GM12878 (cell line): ENCODE results near the gene PCSK6. TPM values are rescaled to one million over a fixed set of nuclear protein-coding genes. Genes with fewer than 3 reads are reported as not detected.

ENCODE experiments used
- ATAC-seq: fragments of 200-7000 bp; cut with Tn5 transposase; 3 replicates; pipeline ENCODE4 v1.9.1; 2020; ENCODE audit warnings: mild to moderate bottlenecking, moderate library complexity
- BruUV-seq: library from RNA; stranded (reverse); fragments of 400-500 nt; replicated peaks from 2 replicates; lab custom pipeline; 2021; lab: Mats Ljungman, UMichigan
- CTCF ChIA-PET: fragments of 300-600 bp; sonication (Branson Sonifier 250); formaldehyde crosslinking; extraction: SDS; loops from one replicate; lab custom pipeline; 2021; ENCODE audit warnings: inconsistent platforms; lab: Yijun Ruan, JAX
- POLR2A ChIA-PET: fragments of 350-600 bp; formaldehyde crosslinking; extraction: SDS; loops from one replicate; lab custom pipeline; 2021; ENCODE audit warnings: inconsistent platforms; lab: Charles Lee
- RAD21 ChIA-PET: fragments of 300-600 bp; sonication (Branson Sonifier 250); formaldehyde crosslinking; loops from one replicate; lab custom pipeline; 2023; ENCODE audit warnings: antibody characterized with exemption; ENCODE audit not compliant: unreplicated experiment; lab: Charles Lee
- SMC1A ChIA-PET: fragments of 300-600 bp; sonication (Branson Sonifier 250); formaldehyde crosslinking; loops from one replicate; lab custom pipeline; 2023; ENCODE audit not compliant: unreplicated experiment, uncharacterized antibody; lab: Charles Lee
- DNase-seq: peaks from one replicate; pipeline ENCODE4 v3.0.0-alpha.2; 2011; ENCODE audit warnings: low read depth, low spot score
- FAIRE-seq: peaks from 3 replicates; lab custom pipeline; 2011; peaks lifted over from hg19 to GRCh38; lab: Jason Lieb, UNC
- H2AFZ ChIP-seq: 2 replicates; pipeline ENCODE4 v1.6.0; 2011; ENCODE audit warnings: low read depth, low read length, control low read depth; ENCODE audit not compliant: control insufficient read depth
- H3K27ac ChIP-seq: 2 replicates; pipeline ENCODE4 v1.5.1; 2011; ENCODE audit warnings: control low read depth; ENCODE audit not compliant: control insufficient read depth, insufficient read depth
- H3K27me3 ChIP-seq, 2 experiments: replicated peaks in 1 of 2; 2 replicates each; pipeline versions ENCODE4 v1.6.0 to v1.6.1; 2011; ENCODE audit warnings: low read length in 1 of 2; ENCODE audit not compliant: control insufficient read depth in 2 of 2, insufficient read depth in 2 of 2
- H3K36me3 ChIP-seq, 2 experiments: 2 replicates each; pipeline ENCODE4 v1.5.1; 2011; ENCODE audit warnings: low read length in 1 of 2; ENCODE audit not compliant: control insufficient read depth in 2 of 2, insufficient read depth in 2 of 2
- H3K4me1 ChIP-seq: 2 replicates; pipeline ENCODE4 v1.6.1; 2011; ENCODE audit warnings: mild to moderate bottlenecking, low read length, moderate library complexity, mixed read lengths; ENCODE audit not compliant: control insufficient read depth, insufficient read depth
- H3K4me2 ChIP-seq: 2 replicates; pipeline ENCODE4 v1.6.0; 2011; ENCODE audit warnings: control low read depth; ENCODE audit not compliant: control insufficient read depth, insufficient read depth
- H3K4me3 ChIP-seq: fragments of 200-600 bp; sonication (generic); 2 replicates; pipeline ENCODE4 v1.5.1; 2016
- H3K79me2 ChIP-seq: 2 replicates; pipeline ENCODE4 v1.6.0; 2011; ENCODE audit warnings: low read length; ENCODE audit not compliant: control insufficient read depth, insufficient read depth
- H3K9ac ChIP-seq: 2 replicates; pipeline ENCODE4 v1.8.0; 2011; ENCODE audit warnings: low read length, control low read depth, mixed read lengths; ENCODE audit not compliant: control insufficient read depth, insufficient read depth
- H3K9me3 ChIP-seq: replicated peaks from 3 replicates; pipeline ENCODE4 v1.5.1; 2011; ENCODE audit warnings: mild to moderate bottlenecking, low read length; ENCODE audit not compliant: control insufficient read depth, insufficient read depth
- H4K20me1 ChIP-seq: 2 replicates; pipeline ENCODE4 v1.6.0; 2011; ENCODE audit not compliant: control insufficient read depth, insufficient read depth
- BCL11A ChIP-seq: IDR thresholded peaks from 2 replicates; pipeline ENCODE4 v1.6.1; 2011; ENCODE audit warnings: low read depth, low read length
- CBFB ChIP-seq: IDR thresholded peaks from 2 replicates; pipeline ENCODE4 v1.6.1; 2016; ENCODE audit warnings: antibody characterized with exemption, low read depth
- CHD1 ChIP-seq: IDR thresholded peaks from 2 replicates; pipeline ENCODE4 v1.6.1; 2012; ENCODE audit warnings: low read depth, low read length, improper control_type of control experiment
- EGR1 ChIP-seq, 2 experiments: IDR thresholded peaks; 1 replicate in 1 of 2; 2 replicates in 1 of 2; pipeline ENCODE4 v1.6.1; 2011 to 2012; ENCODE audit warnings: low read depth in 2 of 2, low read length in 2 of 2, borderline replicate concordance in 1 of 2, mild to moderate bottlenecking in 1 of 2, moderate library complexity in 1 of 2
- ETV6 ChIP-seq, 2 experiments: fragments of 450-650 bp in 1 of 2; IDR thresholded peaks in 1 of 2; conservative IDR thresholded peaks in 1 of 2; 2 replicates each; pipeline ENCODE4 v1.6.1; 2014; ENCODE audit warnings: antibody characterized with exemption in 1 of 2, borderline replicate concordance in 1 of 2, low read depth in 1 of 2, mild to moderate bottlenecking in 1 of 2, moderate library complexity in 1 of 2
- HDAC2 ChIP-seq: fragments of 200-600 bp; sonication (generic); IDR thresholded peaks from 2 replicates; pipeline ENCODE4 v1.6.1; 2017
- IRF4 ChIP-seq: IDR thresholded peaks from 2 replicates; pipeline ENCODE4 v1.6.1; 2011; ENCODE audit warnings: low read depth, low read length
- JUNB ChIP-seq: IDR thresholded peaks from 2 replicates; pipeline ENCODE4 v1.6.1; 2016; ENCODE audit warnings: antibody characterized with exemption, mild to moderate bottlenecking
- NBN ChIP-seq: fragments of 450-650 bp; IDR thresholded peaks from 2 replicates; pipeline ENCODE4 v1.6.1; 2016
- NFYA ChIP-seq: IDR thresholded peaks from 2 replicates; pipeline ENCODE4 v1.6.1; 2011; ENCODE audit warnings: low read depth, mild to moderate bottlenecking, low read length, improper control_type of control experiment, borderline replicate concordance
- POLR2A ChIP-seq: IDR thresholded peaks from 2 replicates; pipeline ENCODE4 v1.6.1; 2011; ENCODE audit warnings: low read depth, mild to moderate bottlenecking, low read length
- POLR2AphosphoS5 ChIP-seq: IDR thresholded peaks from 2 replicates; pipeline ENCODE4 v1.6.1; 2011; ENCODE audit warnings: mild to moderate bottlenecking, low read length, inconsistent platforms
- RB1 ChIP-seq: fragments of 450-650 bp; formaldehyde crosslinking; IDR thresholded peaks from 2 replicates; pipeline ENCODE4 v1.6.1; 2017; ENCODE audit warnings: mild to moderate bottlenecking, borderline replicate concordance
- RBBP5 ChIP-seq: fragments of 200-600 bp; sonication (generic); conservative IDR thresholded peaks from 2 replicates; pipeline ENCODE4 v1.6.1; 2016
- RUNX3 ChIP-seq: IDR thresholded peaks from 2 replicates; pipeline ENCODE4 v1.6.1; 2012; ENCODE audit warnings: low read length, inconsistent platforms
- SIN3A ChIP-seq: IDR thresholded peaks from 2 replicates; pipeline ENCODE4 v1.6.1; 2012; ENCODE audit warnings: low read depth, low read length, improper control_type of control experiment
- SRF ChIP-seq, 2 experiments: IDR thresholded peaks; 2 replicates each; pipeline ENCODE4 v1.6.1; 2011; ENCODE audit warnings: low read depth in 2 of 2, low read length in 2 of 2, mild to moderate bottlenecking in 1 of 2, moderate library complexity in 1 of 2
- TARDBP ChIP-seq: IDR thresholded peaks from 2 replicates; pipeline ENCODE4 v1.6.1; 2016; ENCODE audit warnings: borderline replicate concordance
- TCF7 ChIP-seq: IDR thresholded peaks from 2 replicates; pipeline ENCODE4 v1.6.1; 2014; ENCODE audit warnings: antibody characterized with exemption, borderline replicate concordance
- YY1 ChIP-seq: IDR thresholded peaks from 2 replicates; pipeline ENCODE4 v1.6.1; 2011; ENCODE audit warnings: low read depth, mild to moderate bottlenecking, low read length
- ZZZ3 ChIP-seq: IDR thresholded peaks from 2 replicates; pipeline ENCODE4 v1.6.1; 2011; ENCODE audit warnings: low read depth; ENCODE audit not compliant: control insufficient read depth, insufficient read length
- WGBS: methylation state at CpG from one replicate; pipeline ENCODE4 v1.1.6; 2016; ENCODE audit warnings: low lambda C conversion rate; ENCODE audit not compliant: insufficient replicate concordance, insufficient coverage; ENCODE audit errors: missing lambda C conversion rate; 5-methylcytosine and 5-hydroxymethylcytosine counted together
- in situ Hi-C: fragments of 300-500 bp; cut with MboI; formaldehyde crosslinking; loops from 9 replicates; pipeline ENCODE4 v1.14.3; 2018; ENCODE audit warnings: mixed read lengths
- intact Hi-C: fragments of 100-400 bp; cut with micrococcal nuclease; formaldehyde crosslinking; loops from one replicate; pipeline ENCODE4 v1.14.2; 2022; ENCODE audit not compliant: unreplicated experiment
- polyA plus RNA-seq, 11 experiments: library from polyadenylated mRNA; depleted of rRNA in 4 of 11; unstranded in 6 of 11; stranded (reverse) in 5 of 11; fragments of >200 nt; fragmentation: Nextera tagmentation in 4 of 11; fragmentation: Illumina TruSeq in 1 of 11; extraction: Ambion mirVana in 4 of 11; extraction: Trizol in 1 of 11; gene quantifications; 1 replicate in 1 of 11; 2 replicates in 10 of 11; pipeline versions ENCODE4 v1.2.1 to v1.2.3, GENCODE V29; 2011 to 2016; ENCODE audit warnings: inconsistent platforms in 2 of 11, missing spikeins in 2 of 11, low read depth in 1 of 11
- total RNA-seq, 4 experiments: library from RNA; depleted of rRNA in 3 of 4; stranded (reverse); fragments of >200 nt in 3 of 4; fragmentation: Illumina TruSeq in 1 of 4; extraction: Trizol in 1 of 4; gene quantifications; 2 replicates each; pipeline versions ENCODE4 v1.2.1 to v1.2.3, GENCODE V29; 2013 to 2021
- TF ChIP-seq, protein P1 (sequence below): fragments of 450-650 bp; IDR thresholded peaks from 2 replicates; pipeline ENCODE4 v1.6.1; 2017; ENCODE audit warnings: borderline replicate concordance

PCSK6 gene
- total and polyA plus RNA-seq, 10 of the 15 experiments (the other 5 are each of a cell fraction or from before 2014, with no cell fraction given): 0.19 to 0.67 (median 0.25) TPM; not detected in 4

GRCh38 chr15:101346928-101347327 is 142.6 kb downstream of the PCSK6 start:
- SMC1A ChIA-PET: interaction anchor here (0.6 kb wide), 1 partner anchor 210 kb away, joined by 3 read pairs; no protein-coding TSS in a partner anchor
- Histone ChIP-seq H3K4me2 (no peak overlapping the region), H3K27ac (no peak overlapping the region)
- WGBS: 37% methylated on average over 5 of the region's 5 CpGs
- TF ChIP-seq NBN: no peak
- TF ChIP-seq JUNB: no peak
- no peak for TF ChIP-seq POLR2AphosphoS5
- no peak for TF ChIP-seq BCL11A
- TF ChIP-seq NFYA: no peak
- no peak for TF ChIP-seq RUNX3
- no peak for TF ChIP-seq EGR1 (IDR thresholded peaks at IDR 0.05; ENCODE audit: borderline replicate concordance in 1 of 2, low read depth in 2 of 2, low read length in 2 of 2)
- TF ChIP-seq ZZZ3: no peak
- TF ChIP-seq, all 136 proteins: peak for 0
- ChIA-PET RAD21 (no interaction called here), POLR2A (interaction anchor here (0.6 kb wide), 1 partner anchor 479 kb away, joined by 7 read pairs; no protein-coding TSS in a partner anchor), CTCF (no interaction called here)
- DNase-seq (no peak), ATAC-seq (no peak), FAIRE-seq (no peak)
- in situ Hi-C loops: no loop called here
- Histone ChIP-seq H3K27me3 (no peaks in the 10 kb centered on the region), H3K9ac (no peak overlapping the region), H4K20me1 (no peaks in the 10 kb centered on the region), H3K36me3 (no peaks in the 10 kb centered on the region), H2AFZ (no peak overlapping the region), H3K9me3 (no peaks in the 10 kb centered on the region), H3K4me3 (no peak overlapping the region), H3K4me1 (no peaks in the 10 kb centered on the region), H3K79me2 (no peaks in the 10 kb centered on the region)
- BruUV-seq: no TSS peak
- intact Hi-C loops: no loop called here

DNA sequence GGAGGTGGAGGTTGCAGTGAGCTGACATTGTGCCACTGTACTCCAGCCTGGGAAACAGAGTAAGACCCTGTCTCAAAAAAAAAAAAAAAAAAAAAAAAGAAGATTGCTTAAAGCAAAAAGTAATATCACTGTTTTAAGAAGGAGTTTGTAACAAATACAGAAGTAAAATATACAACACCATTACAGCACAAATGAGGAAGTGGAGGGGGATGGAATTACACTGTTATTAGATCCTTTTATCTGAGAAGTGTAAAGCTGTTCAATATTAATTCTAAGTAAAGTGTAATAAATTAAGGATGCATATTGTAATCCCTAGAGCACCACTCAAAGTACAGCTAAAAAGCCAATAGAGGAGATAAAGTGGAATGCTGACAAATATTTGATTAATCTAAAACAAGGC is 147.5 kb downstream of the PCSK6 start:
- H3K27me3 ChIP-seq: no peaks in the 10 kb centered on the region
- in situ Hi-C loops: no loop called here
- no peak overlapping the region for H2AFZ ChIP-seq
- H3K36me3 ChIP-seq: no peaks in the 10 kb centered on the region
- no peak overlapping the region for H3K27ac ChIP-seq
- no peaks in the 10 kb centered on the region for H3K79me2 ChIP-seq
- ATAC-seq: no peak
- H3K4me3 ChIP-seq: no peak overlapping the region
- no peaks in the 10 kb centered on the region; the same call in 2 of the 3 replicates for H3K9me3 ChIP-seq
- no peaks in the 10 kb centered on the region for H3K4me1 ChIP-seq
- ChIA-PET SMC1A (no interaction called here), RAD21 (no interaction called here), POLR2A (interaction anchor here (0.5 to 0.7 kb wide), 2 partner anchors 46 to 299 kb away, joined by 5 to 8 read pairs; no protein-coding TSS in a partner anchor), CTCF (no interaction called here)
- DNase-seq: no peak
- no peaks in the 10 kb centered on the region for H4K20me1 ChIP-seq
- no peak for FAIRE-seq
- H3K9ac ChIP-seq: no peak overlapping the region
- no peak overlapping the region for H3K4me2 ChIP-seq
- intact Hi-C loops: no loop called here
- no TSS peak for BruUV-seq
- TF ChIP-seq IRF4: no peak
- no peak for TF ChIP-seq SRF (IDR thresholded peaks at IDR 0.05; ENCODE audit: low read depth in 2 of 2, low read length in 2 of 2)
- TF ChIP-seq ETV6 (conservative IDR thresholded peaks at IDR 0.05 in 1 of 2, IDR thresholded peaks at IDR 0.05 in 1 of 2; ENCODE audit: borderline replicate concordance in 1 of 2, low read depth in 1 of 2): no peak
- TF ChIP-seq CHD1: no peak
- TF ChIP-seq TCF7: no peak
- no peak for TF ChIP-seq HDAC2
- no peak for TF ChIP-seq YY1
- TF ChIP-seq, protein P1, sequence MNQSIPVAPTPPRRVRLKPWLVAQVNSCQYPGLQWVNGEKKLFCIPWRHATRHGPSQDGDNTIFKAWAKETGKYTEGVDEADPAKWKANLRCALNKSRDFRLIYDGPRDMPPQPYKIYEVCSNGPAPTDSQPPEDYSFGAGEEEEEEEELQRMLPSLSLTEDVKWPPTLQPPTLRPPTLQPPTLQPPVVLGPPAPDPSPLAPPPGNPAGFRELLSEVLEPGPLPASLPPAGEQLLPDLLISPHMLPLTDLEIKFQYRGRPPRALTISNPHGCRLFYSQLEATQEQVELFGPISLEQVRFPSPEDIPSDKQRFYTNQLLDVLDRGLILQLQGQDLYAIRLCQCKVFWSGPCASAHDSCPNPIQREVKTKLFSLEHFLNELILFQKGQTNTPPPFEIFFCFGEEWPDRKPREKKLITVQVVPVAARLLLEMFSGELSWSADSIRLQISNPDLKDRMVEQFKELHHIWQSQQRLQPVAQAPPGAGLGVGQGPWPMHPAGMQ: no peak
- no peak for TF ChIP-seq POLR2A
- TF ChIP-seq RB1: no peak
- no peak for TF ChIP-seq RBBP5
- TF ChIP-seq CBFB: no peak
- no peak for TF ChIP-seq SIN3A
- no peak for TF ChIP-seq TARDBP
